ENCODE measurements around the gene STARD9.
"Not testable (repeated sequence)": the region's sequence is repeated elsewhere in the genome, so short reads cannot be mapped to it uniquely, and the experiment has no call there.

The STARD9 gene

GRCh38 chr15:42761813-42762212 lies 186.4 kb downstream of the STARD9 start:
- H3K36me3 Mint-ChIP-seq (ENCODE audit: insufficient read depth); H3K4me3 Mint-ChIP-seq; H3K27ac Mint-ChIP-seq; H3K27me3 Mint-ChIP-seq; ATAC-seq (replicated peaks); DNase-seq: not testable (repeated sequence)
- peaks cover 5 to 17% of the 10 kb centered on the region in 2 donors for H3K9me3 Mint-ChIP-seq
- H3K4me1 Mint-ChIP-seq (ENCODE audit: low read depth in 2 of 2) = peaks cover 6 to 11% of the 10 kb centered on the region in 2 donors

- not testable (repeated sequence) for H3K4me3 Mint-ChIP-seq; H3K36me3 Mint-ChIP-seq (ENCODE audit: insufficient read depth)
Observed at GRCh38 chr15:42764154-42764731, 188.8 kb downstream of the STARD9 start.

GRCh38 chr15:42766109-42766508 lies 190.7 kb downstream of the STARD9 start:
- not testable (repeated sequence) for H3K4me3 Mint-ChIP-seq; DNase-seq; H3K27me3 Mint-ChIP-seq; H3K36me3 Mint-ChIP-seq (ENCODE audit: insufficient read depth); H3K27ac Mint-ChIP-seq; ATAC-seq (replicated peaks)
- Mint-ChIP-seq H3K9me3 (peaks cover 8 to 20% of the 10 kb centered on the region in 2 donors), H3K4me1 (ENCODE audit: low read depth in 2 of 2) (peaks cover 6 to 14% of the 10 kb centered on the region in 2 donors)

More at GRCh38 chr15:42764154-42764731, 188.8 kb downstream of the STARD9 start:
- Mint-ChIP-seq H3K9me3 (peaks cover 10 to 20% of the 10 kb centered on the region in 2 donors), H3K4me1 (ENCODE audit: low read depth in 2 of 2) (peaks cover 9 to 18% of the 10 kb centered on the region in 2 donors)
- H3K27ac Mint-ChIP-seq; H3K27me3 Mint-ChIP-seq; DNase-seq; ATAC-seq (replicated peaks): not testable (repeated sequence)
